H54 (cell line): ENCODE data around the gene AGAP3.

Experiments
- DNase-seq: peaks from one replicate; pipeline ENCODE4 v3.0.0; 2011; ENCODE audit warnings: low spot score, mixed read lengths; ENCODE audit not compliant: insufficient read length
- FAIRE-seq: peaks from 3 replicates; lab custom pipeline; 2011; peaks lifted over from hg19 to GRCh38; lab: Jason Lieb, UNC
- POLR2A ChIP-seq: IDR thresholded peaks from 2 replicates; pipeline ENCODE4 v1.6.1; 2011; ENCODE audit warnings: low read depth, mild to moderate bottlenecking, low read length

Gene AGAP3

GRCh38 chr7:151143261-151144015 lies 57.2 kb downstream of the AGAP3 start:
- FAIRE-seq (no peak), DNase-seq (no peak)
- no peak for TF ChIP-seq POLR2A

DNA sequence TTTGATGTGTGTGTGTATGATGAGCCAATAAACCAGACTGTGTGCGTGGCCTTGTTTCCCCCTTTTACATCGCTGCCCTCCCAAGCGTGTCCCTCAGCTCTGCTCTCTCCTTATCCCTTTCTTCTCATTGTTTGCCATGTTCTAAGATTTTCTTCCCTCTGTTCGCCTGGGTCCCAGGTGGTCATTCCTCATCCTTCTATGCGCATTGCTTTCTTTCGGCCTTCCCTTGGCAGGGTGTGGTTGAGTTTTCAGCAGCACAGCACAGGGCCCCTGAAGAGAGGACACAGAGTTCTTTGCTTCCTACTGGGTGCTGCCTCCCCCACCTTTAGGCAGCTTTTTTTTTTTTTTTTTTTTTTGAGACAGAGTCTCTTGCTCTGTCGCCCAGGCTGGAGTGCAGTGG lies 58.1 kb downstream of the AGAP3 start:
- DNase-seq (no peak), FAIRE-seq (no peak)
- TF ChIP-seq POLR2A = no peak

- FAIRE-seq = no peak
- no peak for TF ChIP-seq POLR2A
- DNase-seq = no peak
Observed at GRCh38 chr7:151146761-151147160, 60.5 kb downstream of the AGAP3 start.

DNA sequence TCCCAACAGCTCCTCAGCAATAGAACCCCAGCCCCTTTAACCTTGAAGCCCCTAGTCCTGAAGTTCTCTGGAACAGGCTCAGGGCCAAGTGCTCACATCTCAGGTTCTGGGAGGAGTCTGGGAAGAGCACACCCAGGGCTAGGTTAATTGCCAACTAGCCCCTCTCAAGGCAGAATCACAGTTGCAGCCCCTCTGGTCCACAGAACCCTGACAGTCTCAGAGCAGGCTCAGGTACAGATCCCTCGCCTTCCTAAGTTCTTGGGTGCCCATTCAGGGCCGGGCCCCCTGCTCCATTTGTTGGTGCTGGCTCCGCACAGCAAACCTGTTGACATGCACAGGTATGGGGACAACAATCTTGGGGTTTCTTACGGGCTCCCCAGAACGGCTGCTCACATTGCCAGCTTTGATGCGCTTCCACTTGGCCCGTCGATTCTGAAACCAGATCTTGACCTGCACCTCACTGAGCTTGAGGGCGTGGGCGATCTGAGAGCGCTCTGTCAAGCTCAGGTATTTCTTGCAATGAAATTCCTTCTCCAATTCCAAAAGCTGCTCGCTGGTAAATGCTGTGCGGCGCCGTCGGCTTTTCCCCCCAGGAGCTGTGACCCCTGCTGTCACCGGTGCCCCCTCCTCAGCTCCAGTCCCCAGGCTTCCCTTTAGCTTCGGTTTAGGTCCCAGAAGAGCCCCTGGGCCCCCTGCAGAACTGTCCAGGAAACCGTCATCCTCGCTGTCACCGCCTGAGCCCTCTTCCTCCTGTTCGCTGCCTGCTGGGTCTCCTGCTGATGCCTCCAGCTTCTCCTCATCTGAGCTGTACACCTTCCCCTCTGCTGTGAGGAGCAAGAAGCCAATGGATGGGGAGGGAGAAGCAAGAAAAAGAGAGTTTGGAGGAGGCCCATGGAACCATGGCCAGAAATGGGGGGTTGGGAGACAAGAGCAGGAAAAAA lies 62.3 kb downstream of the AGAP3 start:
- DNase-seq = no peak

DNA sequence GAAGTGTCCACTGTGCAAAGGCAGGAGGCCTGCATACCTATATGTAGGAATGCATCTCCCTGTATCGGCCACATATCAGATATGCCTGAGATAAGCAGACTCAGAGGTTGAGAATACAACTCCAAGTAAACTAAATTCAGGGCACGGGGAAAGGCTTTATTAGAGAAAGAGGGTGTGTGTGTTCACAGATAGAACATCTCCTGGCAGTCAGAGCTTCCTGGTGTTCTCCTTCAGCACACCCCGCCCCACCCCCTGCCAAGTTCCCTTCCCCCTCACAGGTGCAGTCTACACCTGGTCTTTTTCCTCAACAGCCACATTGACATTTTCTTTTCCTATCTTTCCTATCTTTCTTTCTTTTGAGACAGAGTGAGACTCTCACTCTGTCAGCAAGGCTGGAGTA lies 64.1 kb downstream of the AGAP3 start:
- no peak for TF ChIP-seq POLR2A
- no peak for FAIRE-seq
- no peak for DNase-seq

More for the DNA sequence above, 62.3 kb downstream of the AGAP3 start:
- no peak for TF ChIP-seq POLR2A
- FAIRE-seq = no peak

DNA sequence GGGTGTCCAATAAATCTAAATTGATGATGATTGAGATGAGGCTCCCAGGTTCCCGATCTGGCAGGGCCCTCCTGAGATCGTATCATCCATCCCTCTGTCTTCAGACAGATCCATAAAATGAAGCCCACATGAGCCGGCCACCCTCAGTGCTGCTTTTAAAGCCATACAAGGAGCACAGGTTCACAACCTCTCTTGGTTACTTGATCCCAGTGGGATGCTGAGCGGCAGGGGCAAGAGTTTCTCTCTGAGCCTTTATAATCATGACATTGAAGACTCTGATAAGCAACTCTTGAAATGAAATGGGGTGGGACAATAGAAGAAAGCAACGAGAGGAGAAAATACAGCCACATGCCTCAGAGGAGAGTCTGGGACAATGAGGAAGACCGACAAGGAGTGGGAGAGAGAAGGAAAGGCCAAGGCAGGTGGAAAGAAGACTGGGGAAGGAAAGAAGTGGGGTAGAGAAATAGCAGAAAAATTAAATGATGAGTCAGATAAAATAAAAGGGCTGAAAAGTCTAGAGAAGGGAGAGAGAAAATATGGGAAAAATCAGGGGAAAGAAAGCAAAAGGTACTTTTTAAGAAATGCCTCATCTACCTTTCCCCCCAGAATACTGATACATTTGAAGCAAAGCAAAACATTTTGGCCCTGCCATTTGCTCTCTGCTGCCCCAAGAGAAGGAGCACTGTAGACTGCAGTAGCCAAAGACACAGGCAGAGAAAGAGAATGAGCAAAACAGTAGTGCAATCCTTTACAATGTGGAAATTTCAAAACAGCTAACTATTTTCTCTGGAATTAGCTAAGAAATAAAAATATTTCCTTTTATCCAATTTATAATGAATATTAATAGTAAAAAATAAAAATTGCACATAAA lies 66.6 kb downstream of the AGAP3 start:
- no peak for TF ChIP-seq POLR2A
- no peak for DNase-seq

DNA sequence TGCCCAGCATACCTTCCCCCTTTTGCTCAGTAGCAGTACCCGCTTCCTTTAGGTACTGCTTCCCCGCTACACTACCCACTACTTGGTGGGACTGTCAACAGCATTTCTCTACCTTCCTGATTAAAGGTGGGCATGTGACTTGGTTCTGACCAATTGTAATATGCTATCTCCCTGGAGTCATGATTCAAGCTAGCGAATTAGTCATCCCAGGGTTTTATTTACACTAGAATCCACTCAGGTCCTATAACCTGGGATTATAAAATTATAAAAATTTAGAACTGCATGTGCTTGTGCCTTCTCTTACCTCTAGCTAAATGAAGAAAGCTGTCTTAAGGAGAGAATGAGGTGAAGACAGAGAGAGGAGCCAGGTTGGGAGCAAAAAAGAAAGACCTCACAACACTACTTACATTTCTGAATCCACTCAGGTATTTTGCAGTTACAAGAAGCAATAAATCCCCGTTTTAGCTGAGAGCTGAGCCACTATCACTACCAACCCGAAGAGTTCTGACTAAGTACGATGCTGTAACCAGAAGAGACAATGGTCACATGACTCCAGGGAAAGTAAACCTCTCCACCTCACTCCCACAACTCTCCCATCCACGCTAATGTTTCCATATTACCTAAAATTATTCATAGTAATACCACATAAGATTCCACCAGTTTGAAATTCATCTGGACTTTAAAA lies 71.5 kb downstream of the AGAP3 start:
- TF ChIP-seq POLR2A = no peak
- peak; percentile 74 for FAIRE-seq
- peak; percentile 53 for DNase-seq

More for the DNA sequence above, 66.6 kb downstream of the AGAP3 start:
- no peak for FAIRE-seq

GRCh38 chr7:151161757-151162156 lies 75.5 kb downstream of the AGAP3 start:
- TF ChIP-seq POLR2A = no peak
- DNase-seq (no peak), FAIRE-seq (no peak)

GRCh38 chr7:151166629-151167196 lies 80.4 kb downstream of the AGAP3 start:
- no peak for FAIRE-seq
- no peak for DNase-seq
- TF ChIP-seq POLR2A = no peak

- no peak for FAIRE-seq
Observed at GRCh38 chr7:151167197-151167961, 81.1 kb downstream of the AGAP3 start, which contains the start of gene GBX1. TSS of gene GBX1 (minus strand) at chr7:151167694. CDS start at chr7:151167548, 146 bp downstream.

GRCh38 chr7:151168003-151168786 lies 81.9 kb downstream of the AGAP3 start:
- FAIRE-seq (no peak), DNase-seq (no peak)
- no peak for TF ChIP-seq POLR2A

More at GRCh38 chr7:151167197-151167961, 81.1 kb downstream of the AGAP3 start, which contains the start of gene GBX1:
- no peak for TF ChIP-seq POLR2A
- DNase-seq = no peak
